Panc1 (cell line): Measurements from ENCODE around the gene DPH6. TPM values are rescaled to one million over a fixed set of nuclear protein-coding genes. Genes with fewer than 3 reads are reported as not detected.
A peak's percentile ranks its signal among the peaks of the same experiment; 100 is the strongest.

Experiments
- ATAC-seq: fragments of 200-7000 bp; cut with Tn5 transposase; 2 replicates; pipeline ENCODE4 v1.9.1; 2020; ENCODE audit warnings: mild to moderate bottlenecking, moderate library complexity
- BruUV-seq: library from RNA; stranded (reverse); fragments of 400-500 nt; replicated peaks from 2 replicates; lab custom pipeline; 2021; lab: Mats Ljungman, UMichigan
- CTCF ChIA-PET: fragments of 300-600 bp; sonication (Branson Sonifier 250); formaldehyde crosslinking; loops from one replicate; lab custom pipeline; 2022; ENCODE audit warnings: antibody characterized with exemption; lab: Charles Lee
- POLR2A ChIA-PET: fragments of 300-600 bp; sonication (Branson Sonifier 250); formaldehyde crosslinking; loops from one replicate; lab custom pipeline; 2022; ENCODE audit warnings: antibody characterized with exemption; lab: Charles Lee
- DNase-seq: peaks from one replicate; pipeline ENCODE4 v3.0.0-alpha.2; 2010; ENCODE audit warnings: low read depth, low spot score
- H3K27ac ChIP-seq: 2 replicates; pipeline ENCODE4 v1.5.1; 2011; ENCODE audit warnings: mild to moderate bottlenecking, low read length, inconsistent platforms
- H3K27me3 ChIP-seq: fragments of 200-500 bp; sonication (Bioruptor generic); 2 replicates; pipeline ENCODE4 v1.6.0; 2014; ENCODE audit warnings: low read length, inconsistent platforms; ENCODE audit not compliant: control insufficient read depth, insufficient read depth
- H3K36me3 ChIP-seq: fragments of 200-500 bp; sonication (Bioruptor generic); 2 replicates; pipeline ENCODE4 v1.5.1; 2014; ENCODE audit warnings: inconsistent platforms, mild to moderate bottlenecking, low read length, moderate library complexity; ENCODE audit not compliant: control insufficient read depth, insufficient read depth
- H3K4me1 ChIP-seq: 2 replicates; pipeline ENCODE4 v1.5.1; 2011; ENCODE audit warnings: inconsistent platforms, mild to moderate bottlenecking, low read length, moderate library complexity; ENCODE audit not compliant: control insufficient read depth, insufficient read depth
- H3K4me3 ChIP-seq, 2 experiments: 2 replicates each; pipeline ENCODE4 v1.5.1; 2011 to 2012; ENCODE audit warnings: low read depth in 2 of 2, low read length in 2 of 2, mild to moderate bottlenecking in 2 of 2, inconsistent platforms in 1 of 2, moderate library complexity in 1 of 2
- H3K9me3 ChIP-seq: fragments of 200-500 bp; sonication (Bioruptor generic); 2 replicates; pipeline ENCODE4 v1.5.1; 2014; ENCODE audit warnings: low read depth, mild to moderate bottlenecking, inconsistent platforms, low read length, moderate library complexity; ENCODE audit not compliant: control insufficient read depth, insufficient read depth
- CTCF ChIP-seq: fragments of 450-650 bp; IDR thresholded peaks from 2 replicates; pipeline ENCODE4 v1.5.1; 2017; ENCODE audit warnings: mild to moderate bottlenecking
- POLR2AphosphoS5 ChIP-seq: IDR thresholded peaks from 2 replicates; pipeline ENCODE4 v1.6.1; 2012; ENCODE audit warnings: mild to moderate bottlenecking, low read depth, low read length, moderate library complexity
- REST ChIP-seq, 2 experiments: IDR thresholded peaks; 2 replicates each; pipeline ENCODE4 v1.6.1; 2011 to 2012; ENCODE audit warnings: low read depth in 2 of 2, control low read depth in 1 of 2, low read length in 1 of 2, mild to moderate bottlenecking in 1 of 2, moderate library complexity in 1 of 2; ENCODE audit not compliant: insufficient read depth in 1 of 2
- SIN3A ChIP-seq: IDR thresholded peaks from 2 replicates; pipeline ENCODE4 v1.6.1; 2012; ENCODE audit warnings: low read depth, mild to moderate bottlenecking, low read length, moderate library complexity, borderline replicate concordance; ENCODE audit not compliant: insufficient read depth
- TCF7L2 ChIP-seq: IDR thresholded peaks from 2 replicates; pipeline ENCODE4 v1.6.1; 2011; ENCODE audit warnings: mild to moderate bottlenecking, low read depth, low read length, inconsistent platforms
- in situ Hi-C: cut with HindIII; loops from 2 replicates; pipeline ENCODE4 v1.10.0; 2016; ENCODE audit warnings: low sequenced_read_pairs, low pct_unique_long_range_greater_than_20kb
- intact Hi-C: fragments of 100-400 bp; cut with micrococcal nuclease; formaldehyde crosslinking; loops from one replicate; pipeline ENCODE4 v1.10.0; 2022; ENCODE audit not compliant: unreplicated experiment
- total RNA-seq: library from RNA; stranded (reverse); gene quantifications from one replicate; pipeline ENCODE4 v1.2.1, GENCODE V29; 2021; ENCODE audit not compliant: unreplicated experiment

The DPH6 gene
- total RNA-seq, 1 experiment from 2014 or later, result 24.0 TPM

- ChIA-PET POLR2A (no interaction called here), CTCF (interaction anchor here (0.6 kb wide), 1 partner anchor 882 kb away, joined by 5 read pairs; no protein-coding TSS in a partner anchor)
- H3K27me3 ChIP-seq, result no peaks in the 10 kb centered on the region
- in situ Hi-C loops (no loop called here), intact Hi-C loops (no loop called here)
- ATAC-seq (no peak), DNase-seq (no peak)
- BruUV-seq, result no TSS peak
- H3K4me3 ChIP-seq, result no peak overlapping the region
- TF ChIP-seq TCF7L2 (no peak), POLR2AphosphoS5 (no peak), REST (IDR thresholded peaks at IDR 0.05; ENCODE audit: insufficient read depth in 1 of 2, low read depth in 2 of 2, low read length in 1 of 2) (no peak), CTCF (no peak), SIN3A (no peak)
- H3K27ac ChIP-seq, result 0 out of 2 replicates have a peak overlapping the region, but pooled peaks have one; percentile 7
- H3K4me1 ChIP-seq, result peaks cover 9% of the 10 kb centered on the region
- no peaks in the 10 kb centered on the region for H3K36me3 ChIP-seq
- H3K9me3 ChIP-seq, result no peaks in the 10 kb centered on the region
Measured at GRCh38 chr15:35505809-35506208, 40.2 kb downstream of the DPH6 start.

- intact Hi-C loops, result no loop called here
- H3K4me1 ChIP-seq, result peaks cover 9% of the 10 kb centered on the region
- TF ChIP-seq SIN3A (no peak), POLR2AphosphoS5 (no peak), CTCF (no peak), REST (IDR thresholded peaks at IDR 0.05; ENCODE audit: insufficient read depth in 1 of 2, low read depth in 2 of 2, low read length in 1 of 2) (no peak), TCF7L2 (no peak)
- no peaks in the 10 kb centered on the region for H3K9me3 ChIP-seq
- no peaks in the 10 kb centered on the region for H3K36me3 ChIP-seq
- no peak for DNase-seq
- ATAC-seq, result no peak
- POLR2A ChIA-PET, result no interaction called here
- CTCF ChIA-PET, result no interaction called here
- no peak overlapping the region for H3K4me3 ChIP-seq
- in situ Hi-C loops, result no loop called here
- no TSS peak for BruUV-seq
- H3K27me3 ChIP-seq, result no peaks in the 10 kb centered on the region
- no peak overlapping the region for H3K27ac ChIP-seq
Measured at GRCh38 chr15:35505141-35505540, 40.8 kb downstream of the DPH6 start.
